ENCODE measurements around the gene TTC4. TPM values are rescaled to one million over a fixed set of nuclear protein-coding genes. Genes with fewer than 3 reads are reported as not detected.

Gene TTC4
- total RNA-seq, 1 donor from 2014 or later = 20.6 TPM

GRCh38 chr1:54757833-54758232, 42.2 kb downstream of the TTC4 start:
- no peaks in the 10 kb centered on the region for H3K9me3 ChIP-seq
- peaks cover 13 to 28% of the 10 kb centered on the region in 2 donors for H3K36me3 ChIP-seq
- H3K4me3 ChIP-seq = no peak overlapping the region
- no peaks in the 10 kb centered on the region for H3K27me3 ChIP-seq
- DNase-seq (ENCODE audit: low spot score in 2 of 2) = no peak
- H3K4me1 ChIP-seq = no peaks in the 10 kb centered on the region
- no peak for TF ChIP-seq CTCF (IDR thresholded peaks at IDR 0.05)
- H3K27ac ChIP-seq = no peak overlapping the region
- intact Hi-C loops (cut with DNase I) = no loop called here

GRCh38 chr1:54758678-54759348, 43.2 kb downstream of the TTC4 start:
- Histone ChIP-seq H3K9me3 (no peaks in the 10 kb centered on the region), H3K27me3 (no peaks in the 10 kb centered on the region), H3K36me3 (peaks cover 13 to 28% of the 10 kb centered on the region in 2 donors), H3K4me1 (peaks cover 0 to 5% of the 10 kb centered on the region in 2 donors), H3K4me3 (no peak overlapping the region), H3K27ac (no peak overlapping the region)
- DNase-seq (ENCODE audit: low spot score in 2 of 2) = no peak
- intact Hi-C loops (cut with DNase I) = no loop called here
- no peak for TF ChIP-seq CTCF (IDR thresholded peaks at IDR 0.05)

GRCh38 chr1:54763816-54764132, 48.1 kb downstream of the TTC4 start:
- Histone ChIP-seq H3K36me3 (peaks cover 0 to under 1% of the 10 kb centered on the region in 2 donors), H3K9me3 (no peaks in the 10 kb centered on the region), H3K4me1 (peaks cover 4 to 5% of the 10 kb centered on the region in 2 donors), H3K27ac (peak overlapping the region; percentile 29 to 72), H3K27me3 (no peaks in the 10 kb centered on the region), H3K4me3 (peak overlapping the region; percentile 70 to 86)
- intact Hi-C loops (cut with DNase I) = loop anchor here (1.0 to 10.0 kb wide), 8 partner anchors 49 to 1539 kb away; partner anchors contain the start of genes CZIB, IFT25, LRRC42 and NDC1
- no peak for DNase-seq (ENCODE audit: low spot score in 2 of 2)
- no peak for TF ChIP-seq CTCF (IDR thresholded peaks at IDR 0.05)

- intact Hi-C loops (cut with DNase I) = loop anchor here (1.0 to 10.0 kb wide), 8 partner anchors 50 to 1540 kb away; partner anchors contain the start of genes CZIB, IFT25, LRRC42 and NDC1
- Histone ChIP-seq H3K4me3 (peak within 1 kb of the TSS; percentile 70 to 86), H3K27me3 (no peaks in the 10 kb centered on the region), H3K36me3 (no peaks in the 10 kb centered on the region), H3K9me3 (no peaks in the 10 kb centered on the region), H3K27ac (peak within 1 kb of the TSS; percentile 29 to 72), H3K4me1 (peaks cover 4 to 5% of the 10 kb centered on the region in 2 donors)
- TF ChIP-seq CTCF (IDR thresholded peaks at IDR 0.05) = no peak
- peak; percentile 92 to 98 for DNase-seq (ENCODE audit: low spot score in 2 of 2)
Measured at GRCh38 chr1:54764133-54764921, 48.7 kb downstream of the TTC4 start, which contains the start of gene PARS2. Gene PARS2, minus strand, starts transcription at chr1:54764523. Its CDS starts 5,362 bp downstream, at chr1:54759161.

GRCh38 chr1:54764922-54765561, 49.4 kb downstream of the TTC4 start:
- peaks cover 4 to 5% of the 10 kb centered on the region in 2 donors for H3K4me1 ChIP-seq
- DNase-seq (ENCODE audit: low spot score in 2 of 2) = no peak
- H3K4me3 ChIP-seq = peak overlapping the region; percentile 70 to 86
- peak overlapping the region; percentile 13 to 69 for H3K27ac ChIP-seq
- intact Hi-C loops (cut with DNase I) = loop anchor here (1.0 to 10.0 kb wide), 8 partner anchors 50 to 1540 kb away; partner anchors contain the start of genes CZIB, IFT25, LRRC42 and NDC1
- no peaks in the 10 kb centered on the region for H3K27me3 ChIP-seq
- H3K9me3 ChIP-seq = no peaks in the 10 kb centered on the region
- no peaks in the 10 kb centered on the region for H3K36me3 ChIP-seq
- TF ChIP-seq CTCF (IDR thresholded peaks at IDR 0.05) = no peak

Data from ascending aorta (tissue), 2 donors.